KMS-11 (cell line): ENCODE data around the gene PSRC1.

Source experiments
- H2AFZ ChIP-seq: fragments of 200-600 bp; sonication (generic); 2 replicates; pipeline ENCODE4 v1.6.1; 2016; ENCODE audit warnings: antibody characterized with exemption, mixed run types, low read depth
- H3K27ac ChIP-seq: fragments of 200-600 bp; sonication (generic); 2 replicates; pipeline ENCODE4 v1.6.1; 2016; ENCODE audit warnings: mild to moderate bottlenecking, mixed run types
- H3K27me3 ChIP-seq: fragments of 200-600 bp; sonication (generic); 2 replicates; pipeline ENCODE4 v1.6.1; 2017; ENCODE audit warnings: mild to moderate bottlenecking, low read depth, mixed run types, moderate library complexity; ENCODE audit not compliant: insufficient read depth
- H3K36me3 ChIP-seq: fragments of 200-600 bp; sonication (generic); 2 replicates; pipeline ENCODE4 v1.6.1; 2017; ENCODE audit warnings: mild to moderate bottlenecking, mixed run types; ENCODE audit not compliant: insufficient read depth
- H3K4me1 ChIP-seq: fragments of 200-600 bp; sonication (generic); 2 replicates; pipeline ENCODE4 v1.6.1; 2016; ENCODE audit warnings: mild to moderate bottlenecking, low read depth, mixed run types; ENCODE audit not compliant: poor library complexity, severe bottlenecking
- H3K4me2 ChIP-seq: fragments of 200-600 bp; sonication (generic); 2 replicates; pipeline ENCODE4 v1.7.0; 2016; ENCODE audit warnings: mild to moderate bottlenecking, mixed run types
- H3K4me3 ChIP-seq: fragments of 200-600 bp; sonication (generic); IDR thresholded peaks from 2 replicates; pipeline ENCODE4 v1.6.1; 2017; ENCODE audit warnings: low read depth, low read length, mixed read lengths; ENCODE audit not compliant: insufficient read depth
- H3K79me2 ChIP-seq: fragments of 200-600 bp; sonication (generic); 2 replicates; pipeline ENCODE4 v1.6.1; 2016; ENCODE audit warnings: low read depth, mixed run types; ENCODE audit not compliant: insufficient read depth
- H3K9ac ChIP-seq: fragments of 200-600 bp; sonication (generic); 2 replicates; pipeline ENCODE4 v1.6.1; 2016; ENCODE audit warnings: mild to moderate bottlenecking, mixed run types
- H4K20me1 ChIP-seq: fragments of 200-600 bp; sonication (generic); 2 replicates; pipeline ENCODE4 v1.6.1; 2016; ENCODE audit warnings: mild to moderate bottlenecking, mixed run types; ENCODE audit not compliant: insufficient read depth
- CTCF ChIP-seq: fragments of 200-600 bp; sonication (generic); conservative IDR thresholded peaks from 2 replicates; pipeline ENCODE4 v1.6.1; 2017; ENCODE audit warnings: low read depth, mild to moderate bottlenecking, antibody characterized with exemption, low read length, moderate library complexity, mixed read lengths

The PSRC1 gene

GRCh38 chr1:109282952-109283747, at the start of gene PSRC1:
Gene PSRC1 (minus strand): TSS chr1:109283145.
- H2AFZ ChIP-seq: peak within 1 kb of the TSS; percentile 84
- peak within 1 kb of the TSS; percentile 98 for H3K4me3 ChIP-seq
- H3K27ac ChIP-seq: peak within 1 kb of the TSS; percentile 70

GRCh38 chr1:109331113-109331512, 48.2 kb upstream of the PSRC1 start:
- H3K27ac ChIP-seq: no peak overlapping the region
- no peak for TF ChIP-seq CTCF
- H3K36me3 ChIP-seq: no peaks in the 10 kb centered on the region
- H3K4me1 ChIP-seq: no peaks in the 10 kb centered on the region
- H3K4me2 ChIP-seq: no peak overlapping the region
- H2AFZ ChIP-seq: no peak overlapping the region
- H3K9ac ChIP-seq: no peak overlapping the region
- no peaks in the 10 kb centered on the region for H4K20me1 ChIP-seq
- no peaks in the 10 kb centered on the region for H3K79me2 ChIP-seq
- no peaks in the 10 kb centered on the region for H3K27me3 ChIP-seq
- H3K4me3 ChIP-seq: no peak overlapping the region

More at GRCh38 chr1:109282952-109283747, at the start of gene PSRC1:
- Histone ChIP-seq H3K79me2 (no peaks in the 10 kb centered on the region), H4K20me1 (no peaks in the 10 kb centered on the region), H3K9ac (peak within 1 kb of the TSS; percentile 70), H3K4me2 (peak within 1 kb of the TSS; percentile 89), H3K27me3 (no peaks in the 10 kb centered on the region), H3K36me3 (no peaks in the 10 kb centered on the region), H3K4me1 (peaks cover 26% of the 10 kb centered on the region)
- TF ChIP-seq CTCF: peak; percentile 72

- H3K4me1 ChIP-seq: no peaks in the 10 kb centered on the region
- H3K36me3 ChIP-seq: no peaks in the 10 kb centered on the region
- no peaks in the 10 kb centered on the region for H3K27me3 ChIP-seq
- no peaks in the 10 kb centered on the region for H3K79me2 ChIP-seq
- no peaks in the 10 kb centered on the region for H4K20me1 ChIP-seq
- no peak overlapping the region for H3K27ac ChIP-seq
- no peak for TF ChIP-seq CTCF
- no peak overlapping the region for H3K4me3 ChIP-seq
- H3K4me2 ChIP-seq: no peak overlapping the region
- H2AFZ ChIP-seq: no peak overlapping the region
- no peak overlapping the region for H3K9ac ChIP-seq
Measured at GRCh38 chr1:109327285-109327684, 44.3 kb upstream of the PSRC1 start.

- Histone ChIP-seq H3K36me3 (no peaks in the 10 kb centered on the region), H3K27ac (no peak overlapping the region), H4K20me1 (no peaks in the 10 kb centered on the region), H3K4me3 (no peak overlapping the region), H3K9ac (no peak overlapping the region), H3K79me2 (no peaks in the 10 kb centered on the region), H2AFZ (no peak overlapping the region), H3K4me1 (no peaks in the 10 kb centered on the region), H3K4me2 (no peak overlapping the region), H3K27me3 (no peaks in the 10 kb centered on the region)
- TF ChIP-seq CTCF: no peak
Measured at GRCh38 chr1:109322974-109323373, 40.0 kb upstream of the PSRC1 start.
